ENCODE measurements around the gene OR2G6.
"Not testable (repeated sequence)": the region's sequence is repeated elsewhere in the genome, so short reads cannot be mapped to it uniquely, and the experiment has no call there.

OR2G6 gene
- total RNA-seq = 0 reads per million in 4 donors

DNA sequence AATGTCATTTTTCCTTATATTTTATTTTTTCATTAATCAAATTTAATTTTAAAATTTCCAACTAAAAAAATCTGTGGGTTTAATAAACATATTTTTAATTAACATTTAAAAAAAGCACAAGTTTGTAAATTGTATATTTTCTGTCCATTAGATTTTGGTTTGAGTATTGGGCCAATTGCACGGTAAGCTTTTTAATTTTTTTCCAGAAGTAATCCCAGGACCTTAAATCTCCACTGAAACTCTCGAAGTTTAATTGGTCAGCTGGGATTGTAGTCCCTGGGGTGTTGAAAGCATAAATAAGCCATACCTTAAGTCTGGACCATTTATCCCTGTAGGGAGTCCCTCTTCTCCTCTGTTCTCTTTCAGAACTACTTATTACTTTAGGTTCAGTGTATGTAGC is at the start of gene OR2G6:
Gene OR2G6 (plus strand): TSS at position 301 of the 400 bp plus-strand sequence. CDS start 13,574 bp downstream, outside the sequence.
- not testable (repeated sequence) for DNase-seq

DNA sequence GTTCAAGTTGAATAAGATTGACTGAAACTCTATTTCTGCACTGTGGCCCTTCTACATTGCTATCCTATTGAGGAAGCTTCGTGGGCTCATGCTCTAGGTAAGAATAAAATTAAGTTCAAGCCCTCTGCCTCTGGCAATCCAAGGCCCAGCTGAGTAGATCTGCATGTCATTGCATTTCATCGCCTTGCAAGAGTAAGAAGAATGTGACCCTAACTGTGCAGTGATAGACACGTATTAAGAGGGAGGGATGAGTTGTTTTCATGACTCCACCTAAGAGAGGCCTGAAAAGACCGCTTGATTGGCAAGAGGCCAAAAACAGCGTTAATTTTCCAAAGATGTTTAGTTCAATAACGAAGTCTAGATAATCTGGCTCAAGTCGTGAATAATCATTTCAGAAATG is 48.8 kb upstream of the OR2G6 start:
- not testable (repeated sequence) for DNase-seq

- no peak for DNase-seq
These were observed 36.7 kb upstream of the OR2G6 start for GRCh38 chr1:248471154-248471553.

GRCh38 chr1:248472111-248472510 is 35.8 kb upstream of the OR2G6 start:
- DNase-seq = not testable (repeated sequence)

DNA sequence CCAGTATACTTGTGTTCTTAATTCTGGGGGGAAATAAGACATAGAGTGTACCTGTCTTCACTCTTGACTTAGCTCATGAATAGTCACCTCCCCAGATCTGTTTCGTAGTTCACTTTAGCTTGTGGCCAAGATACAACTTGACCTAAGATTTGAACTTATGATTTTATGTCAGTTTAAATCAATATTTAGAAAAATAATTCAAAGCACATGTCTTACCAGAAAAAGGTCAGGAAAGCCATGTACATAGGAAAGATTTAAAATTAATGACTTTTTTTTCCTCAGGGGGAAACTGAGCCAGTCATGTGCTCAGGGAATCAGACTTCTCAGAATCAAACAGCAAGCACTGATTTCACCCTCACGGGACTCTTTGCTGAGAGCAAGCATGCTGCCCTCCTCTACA is 34.8 kb upstream of the OR2G6 start, which contains the start of gene OR2T3:
Gene OR2T3 (plus strand): TSS at position 301 of the 400 bp plus-strand sequence. CDS start 0 bp downstream, at position 301.
- DNase-seq = not testable (repeated sequence)

GRCh38 chr1:248475660-248476059 is 32.2 kb upstream of the OR2G6 start:
- DNase-seq = not testable (repeated sequence)

DNA sequence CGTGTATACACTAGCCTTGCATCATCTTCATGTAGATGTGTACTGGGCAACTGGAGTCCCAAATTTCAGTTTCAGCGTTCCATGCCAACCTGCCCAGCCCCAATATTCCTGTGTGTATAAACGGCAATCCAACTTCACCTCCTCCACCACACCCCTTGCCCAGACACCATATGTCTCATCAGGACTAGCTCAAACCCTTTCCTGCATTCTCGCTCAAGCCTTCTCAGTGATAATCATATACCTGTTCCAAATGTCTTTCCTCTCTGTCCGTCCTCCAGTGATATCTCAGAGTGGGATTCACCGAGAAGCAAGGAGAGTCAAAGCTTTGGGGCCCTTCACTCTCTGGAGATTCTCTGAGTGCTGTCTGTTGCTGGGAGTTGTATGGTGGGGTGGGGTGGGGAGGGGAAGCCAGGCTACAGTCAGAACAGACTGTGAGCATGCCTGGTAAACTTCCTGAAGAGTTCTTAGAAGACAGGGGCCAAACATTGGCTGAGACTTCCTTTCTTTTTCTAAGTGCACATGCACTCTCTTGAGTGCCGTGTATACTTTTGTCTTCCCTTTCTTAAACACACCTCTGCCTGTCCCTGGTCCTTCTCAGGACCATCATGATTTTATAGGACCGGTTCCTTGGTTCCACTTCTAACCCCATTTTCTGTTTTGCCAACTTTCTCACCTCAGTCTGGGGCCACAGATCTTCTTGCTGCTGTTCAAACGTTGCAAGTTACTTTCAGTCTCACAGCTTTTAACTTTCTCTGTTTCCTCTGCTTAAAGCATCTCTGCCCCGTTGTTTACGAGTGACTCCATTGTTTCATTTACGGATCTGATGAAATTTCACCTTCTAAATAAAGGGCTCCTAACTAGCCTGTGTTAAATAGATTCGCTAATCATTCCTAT is 25.9 kb upstream of the OR2G6 start:
- DNase-seq = peak in 1 of 5 donors; percentile 66

- not testable (repeated sequence) for DNase-seq
These were observed 19.6 kb upstream of the OR2G6 start, which contains the start of gene OR2T5 for GRCh38 chr1:248488289-248488688. OR2T5 (plus strand) TSS chr1:248488589; CDS start chr1:248488589, 0 bp downstream.

- not testable (repeated sequence) for DNase-seq
These were observed 11.2 kb upstream of the OR2G6 start for GRCh38 chr1:248496661-248497060.

GRCh38 chr1:248500305-248501035 is 7.4 kb upstream of the OR2G6 start:
- DNase-seq = not testable (repeated sequence)

DNA sequence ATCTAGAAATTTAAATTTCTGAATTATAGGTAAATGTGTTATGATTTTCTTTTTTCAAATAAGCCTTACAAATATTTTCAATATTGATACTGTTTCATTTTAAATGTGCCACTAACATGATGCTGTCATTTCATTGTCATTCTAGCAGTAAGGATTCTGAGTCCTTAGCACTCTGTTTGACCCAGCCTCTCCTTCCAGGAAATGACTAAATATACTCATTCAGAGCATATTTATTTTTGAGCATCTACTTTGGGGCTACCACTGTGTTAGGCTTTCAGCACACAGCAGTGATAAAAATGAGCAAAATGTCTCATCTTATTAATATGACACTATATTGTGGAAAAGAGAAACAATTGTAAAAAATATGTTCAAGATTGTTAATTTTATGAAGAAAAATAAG is 2.3 kb downstream of the OR2G6 start:
- DNase-seq = not testable (repeated sequence)

GRCh38 chr1:248521856-248522255 is 14.0 kb downstream of the OR2G6 start:
- no peak for DNase-seq

DNA sequence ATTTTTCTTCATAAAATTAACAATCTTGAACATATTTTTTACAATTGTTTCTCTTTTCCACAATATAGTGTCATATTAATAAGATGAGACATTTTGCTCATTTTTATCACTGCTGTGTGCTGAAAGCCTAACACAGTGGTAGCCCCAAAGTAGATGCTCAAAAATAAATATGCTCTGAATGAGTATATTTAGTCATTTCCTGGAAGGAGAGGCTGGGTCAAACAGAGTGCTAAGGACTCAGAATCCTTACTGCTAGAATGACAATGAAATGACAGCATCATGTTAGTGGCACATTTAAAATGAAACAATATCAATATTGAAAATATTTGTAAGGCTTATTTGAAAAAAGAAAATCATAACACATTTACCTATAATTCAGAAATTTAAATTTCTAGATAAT is 29.6 kb downstream of the OR2G6 start:
- not testable (repeated sequence) for DNase-seq

- DNase-seq = not testable (repeated sequence)
These were observed 39.5 kb downstream of the OR2G6 start for GRCh38 chr1:248547383-248547782.

- DNase-seq = not testable (repeated sequence)
These were observed 43.2 kb downstream of the OR2G6 start for GRCh38 chr1:248551027-248551426.

GRCh38 chr1:248562672-248563071 is 54.8 kb downstream of the OR2G6 start, which contains the start of gene OR2T29:
OR2T29 (minus strand) TSS chr1:248562772; CDS start chr1:248559491, 3,281 bp downstream.
- DNase-seq = not testable (repeated sequence)

- DNase-seq = peak in 1 of 5 donors; percentile 65
These were observed 57.9 kb downstream of the OR2G6 start for GRCh38 chr1:248565530-248566373.

- not testable (repeated sequence) for DNase-seq
These were observed 61.2 kb downstream of the OR2G6 start for GRCh38 chr1:248569049-248569448.

GRCh38 chr1:248570811-248571210 is 62.9 kb downstream of the OR2G6 start:
- DNase-seq = not testable (repeated sequence)

DNA sequence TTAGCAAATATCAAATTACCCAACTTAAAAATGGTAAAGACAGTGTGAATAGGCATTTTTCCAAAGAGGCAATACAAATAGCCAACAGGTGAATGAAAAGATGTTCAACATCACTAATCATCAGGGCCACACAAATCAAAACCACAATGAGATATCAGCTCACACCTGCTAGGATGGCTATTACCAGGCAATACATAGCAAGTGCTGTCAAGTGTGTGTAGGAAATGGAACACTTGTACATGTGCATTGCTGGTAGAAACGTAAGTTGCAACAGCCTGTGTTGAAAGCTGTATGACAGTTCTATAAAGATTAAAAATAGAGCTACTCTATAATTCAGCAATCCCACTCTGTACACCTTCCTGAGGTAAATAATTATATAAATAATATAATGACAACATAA is 64.2 kb downstream of the OR2G6 start:
- DNase-seq = not testable (repeated sequence)

GRCh38 chr1:248573856-248574255 is 66.0 kb downstream of the OR2G6 start:
- not testable (repeated sequence) for DNase-seq

GRCh38 chr1:248574657-248575056 is 66.8 kb downstream of the OR2G6 start, which contains the start of gene OR2T34:
OR2T34 (minus strand) TSS chr1:248574757; CDS start chr1:248574757, 0 bp downstream.
- DNase-seq = not testable (repeated sequence)
